PFSK-1 (cell line): ENCODE measurements around the gene SGPL1.

Source experiments
- POLR2AphosphoS5 ChIP-seq: IDR thresholded peaks from 2 replicates; pipeline ENCODE4 v1.6.1; 2012; ENCODE audit warnings: low read depth, mild to moderate bottlenecking, control low read depth, low read length, moderate library complexity
- SIN3A ChIP-seq: IDR thresholded peaks from 2 replicates; pipeline ENCODE4 v1.6.1; 2012; ENCODE audit warnings: mild to moderate bottlenecking, low read length, moderate library complexity, borderline replicate concordance; ENCODE audit not compliant: insufficient read depth
- TAF1 ChIP-seq: IDR thresholded peaks from 2 replicates; pipeline ENCODE4 v1.6.1; 2012; ENCODE audit warnings: low read length, control low read depth, borderline replicate concordance; ENCODE audit not compliant: insufficient read depth
- TF ChIP-seq, protein P1 (sequence below), 2 experiments: IDR thresholded peaks; 2 replicates each; pipeline versions ENCODE4 v1.6.1 to v1.8.0; 2011 to 2012; ENCODE audit warnings: low read depth in 2 of 2, low read length in 2 of 2, control low read depth in 1 of 2, inconsistent platforms in 1 of 2, mild to moderate bottlenecking in 1 of 2, moderate library complexity in 1 of 2; ENCODE audit not compliant: insufficient read depth in 1 of 2

DNA sequence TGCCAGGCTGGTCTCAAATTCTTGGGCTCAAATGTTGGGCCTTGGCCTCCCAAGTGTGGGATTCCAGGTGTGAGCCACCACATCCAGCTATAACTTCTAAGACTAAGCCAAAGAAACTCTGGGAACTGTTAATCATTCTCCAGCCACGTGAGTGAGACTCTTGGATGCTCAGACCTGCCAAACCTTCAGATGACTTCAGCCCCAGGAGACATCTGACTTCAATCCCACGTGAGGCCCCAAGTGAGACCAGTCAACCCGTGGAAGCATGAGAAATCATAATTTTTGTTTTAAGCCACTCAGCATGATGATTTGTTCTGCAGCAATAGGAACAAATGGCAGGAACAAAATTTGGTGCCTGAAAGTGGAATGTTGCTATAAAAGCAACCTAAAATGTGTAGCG, 76.9 kb downstream of the SGPL1 start:
- TF ChIP-seq, protein P1, sequence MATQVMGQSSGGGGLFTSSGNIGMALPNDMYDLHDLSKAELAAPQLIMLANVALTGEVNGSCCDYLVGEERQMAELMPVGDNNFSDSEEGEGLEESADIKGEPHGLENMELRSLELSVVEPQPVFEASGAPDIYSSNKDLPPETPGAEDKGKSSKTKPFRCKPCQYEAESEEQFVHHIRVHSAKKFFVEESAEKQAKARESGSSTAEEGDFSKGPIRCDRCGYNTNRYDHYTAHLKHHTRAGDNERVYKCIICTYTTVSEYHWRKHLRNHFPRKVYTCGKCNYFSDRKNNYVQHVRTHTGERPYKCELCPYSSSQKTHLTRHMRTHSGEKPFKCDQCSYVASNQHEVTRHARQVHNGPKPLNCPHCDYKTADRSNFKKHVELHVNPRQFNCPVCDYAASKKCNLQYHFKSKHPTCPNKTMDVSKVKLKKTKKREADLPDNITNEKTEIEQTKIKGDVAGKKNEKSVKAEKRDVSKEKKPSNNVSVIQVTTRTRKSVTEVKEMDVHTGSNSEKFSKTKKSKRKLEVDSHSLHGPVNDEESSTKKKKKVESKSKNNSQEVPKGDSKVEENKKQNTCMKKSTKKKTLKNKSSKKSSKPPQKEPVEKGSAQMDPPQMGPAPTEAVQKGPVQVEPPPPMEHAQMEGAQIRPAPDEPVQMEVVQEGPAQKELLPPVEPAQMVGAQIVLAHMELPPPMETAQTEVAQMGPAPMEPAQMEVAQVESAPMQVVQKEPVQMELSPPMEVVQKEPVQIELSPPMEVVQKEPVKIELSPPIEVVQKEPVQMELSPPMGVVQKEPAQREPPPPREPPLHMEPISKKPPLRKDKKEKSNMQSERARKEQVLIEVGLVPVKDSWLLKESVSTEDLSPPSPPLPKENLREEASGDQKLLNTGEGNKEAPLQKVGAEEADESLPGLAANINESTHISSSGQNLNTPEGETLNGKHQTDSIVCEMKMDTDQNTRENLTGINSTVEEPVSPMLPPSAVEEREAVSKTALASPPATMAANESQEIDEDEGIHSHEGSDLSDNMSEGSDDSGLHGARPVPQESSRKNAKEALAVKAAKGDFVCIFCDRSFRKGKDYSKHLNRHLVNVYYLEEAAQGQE (IDR thresholded peaks at IDR 0.05; ENCODE audit: insufficient read depth in 1 of 2, low read depth in 2 of 2, low read length in 2 of 2): no peak
- TF ChIP-seq TAF1 (no peak), POLR2AphosphoS5 (no peak), SIN3A (no peak)
